ENCODE data around the gene LCORL.
"Not testable (repeated sequence)": the region's sequence is repeated elsewhere in the genome, so short reads cannot be mapped to it uniquely, and the experiment has no call there.

LCORL gene

DNA sequence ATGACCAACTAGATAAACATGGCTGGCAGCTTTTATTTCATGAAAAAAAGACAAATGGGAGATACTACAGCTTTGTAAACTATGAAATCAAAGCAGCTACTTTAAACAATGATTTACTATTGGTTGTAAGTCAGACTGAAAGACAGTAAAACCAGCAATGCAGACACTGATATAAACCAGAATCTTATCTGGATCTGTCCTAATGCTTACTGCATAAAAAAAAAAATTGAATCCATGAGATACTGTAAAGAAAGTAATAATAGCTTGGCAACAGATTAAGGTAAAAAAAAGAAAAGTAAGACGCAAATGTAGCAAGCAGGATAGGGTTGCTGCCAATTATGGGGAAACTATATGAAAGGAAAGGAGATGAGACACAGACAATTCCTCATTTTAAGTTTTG, 7.3 kb downstream of the LCORL start:
- DNase-seq, result no peak

DNA sequence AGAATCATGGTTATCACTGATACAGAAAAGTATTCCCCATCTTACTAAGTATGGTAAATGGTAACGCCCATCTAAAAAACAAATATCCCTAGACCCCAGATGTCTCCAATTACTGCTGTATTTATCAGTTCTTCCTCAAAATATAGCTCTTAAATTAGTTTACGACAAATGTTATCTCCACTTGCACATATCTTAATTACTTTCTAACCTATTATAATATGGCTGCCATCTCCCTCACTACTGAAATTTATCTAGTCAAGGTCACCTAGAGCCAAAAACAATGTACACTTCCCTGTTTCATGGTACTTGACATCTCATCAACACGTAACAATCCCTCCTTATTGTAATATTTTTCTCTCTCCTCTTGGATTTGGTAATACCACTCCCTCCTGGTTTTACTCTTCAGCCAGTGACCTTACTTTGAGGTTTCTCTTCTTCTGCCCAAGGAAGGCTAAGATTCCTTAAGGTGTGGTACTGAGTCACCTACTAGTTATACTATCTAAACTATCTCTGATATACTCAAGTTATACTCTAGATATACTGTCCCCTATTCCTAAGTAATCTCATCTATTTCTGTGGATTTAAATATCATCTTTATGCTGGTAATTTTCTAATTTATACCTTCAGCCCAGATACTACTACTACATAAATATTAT, 8.6 kb downstream of the LCORL start:
- no peak for DNase-seq

DNA sequence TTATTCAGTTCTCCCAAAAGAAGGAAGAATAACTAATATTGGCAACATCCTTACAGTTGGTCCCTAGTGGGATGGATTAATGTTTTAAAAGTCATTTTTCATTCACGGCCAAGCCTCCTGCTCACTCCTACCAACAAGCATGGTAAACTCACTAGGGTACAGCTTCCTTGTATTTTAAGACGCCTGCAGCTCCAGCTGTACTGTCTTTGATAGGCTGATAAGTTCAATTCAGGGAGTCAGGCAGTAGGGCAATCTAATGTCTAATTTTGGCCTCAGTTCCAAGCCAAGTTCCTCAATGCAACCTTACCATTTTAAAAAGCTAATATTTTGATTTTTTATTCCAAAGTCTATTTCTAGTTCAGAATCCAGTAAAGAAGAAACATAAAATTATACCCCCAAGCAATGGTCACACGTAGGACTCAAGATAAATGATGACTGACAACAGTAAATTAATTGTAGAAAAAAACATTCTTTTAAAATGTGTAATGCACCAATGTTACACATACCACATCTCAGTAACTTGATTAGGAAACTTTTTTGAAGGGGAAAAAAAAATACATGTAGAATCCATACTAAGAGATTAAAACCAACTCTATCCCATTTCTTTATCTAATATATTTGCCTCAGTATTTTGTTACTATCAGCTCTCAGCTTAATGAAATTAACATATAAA, 9.3 kb downstream of the LCORL start:
- DNase-seq, result no peak

DNA sequence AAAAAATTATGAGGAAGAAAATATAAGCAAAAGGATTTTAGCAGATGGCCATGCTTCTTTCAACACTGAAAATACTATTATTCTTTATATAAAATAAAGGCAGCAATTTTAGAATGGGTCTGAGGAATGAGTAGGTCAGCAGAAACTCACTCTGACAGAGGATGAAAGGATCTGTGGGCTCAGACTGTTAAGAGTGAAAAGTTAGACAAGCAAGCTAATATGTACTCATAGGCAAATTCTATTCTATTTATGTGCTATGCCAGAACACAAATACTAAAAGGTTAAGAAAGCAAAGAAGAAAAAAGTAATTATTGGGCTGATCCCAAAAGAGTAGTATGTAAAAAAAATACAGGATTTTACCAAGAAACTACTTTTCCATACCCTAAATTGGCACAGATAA, 13.9 kb downstream of the LCORL start:
- DNase-seq, result no peak

DNA sequence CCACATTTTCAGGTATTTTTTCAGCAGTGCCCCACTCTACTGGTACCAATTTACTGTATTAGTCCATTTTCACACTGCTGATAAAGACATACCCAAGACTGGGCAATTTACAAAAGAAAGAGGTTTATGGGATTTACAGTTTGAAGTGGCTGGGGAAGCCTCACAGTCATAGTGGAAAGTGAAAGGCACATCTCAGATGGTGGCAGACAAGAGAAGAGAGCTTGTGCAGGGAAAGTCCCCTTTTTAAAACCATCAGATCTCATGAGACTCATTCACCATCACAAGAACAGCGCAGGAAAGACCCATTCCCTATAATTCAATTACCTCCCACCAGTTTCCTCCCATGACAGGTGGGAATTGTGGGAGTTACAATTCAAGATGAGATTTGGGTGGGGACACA, 15.1 kb downstream of the LCORL start:
- DNase-seq, result not testable (repeated sequence)

DNA sequence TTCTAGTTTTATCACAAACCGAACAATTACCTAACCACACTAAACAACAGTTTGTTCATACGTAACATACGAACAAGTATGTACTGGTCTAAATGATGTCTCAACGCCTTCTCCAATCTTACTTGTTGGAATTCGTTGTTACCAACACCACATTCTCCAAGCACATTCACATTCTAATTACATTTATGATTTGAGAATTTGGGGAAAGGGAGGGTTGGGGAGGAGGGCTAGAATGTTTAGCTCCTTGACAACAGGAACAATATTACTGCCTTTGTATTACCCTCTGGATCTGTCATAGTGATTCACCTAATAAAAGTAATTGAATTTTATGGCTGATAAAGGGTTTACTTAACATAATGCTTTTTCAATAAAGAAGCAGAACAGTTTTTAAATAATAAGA, 24.4 kb downstream of the LCORL start:
- no peak for DNase-seq

DNA sequence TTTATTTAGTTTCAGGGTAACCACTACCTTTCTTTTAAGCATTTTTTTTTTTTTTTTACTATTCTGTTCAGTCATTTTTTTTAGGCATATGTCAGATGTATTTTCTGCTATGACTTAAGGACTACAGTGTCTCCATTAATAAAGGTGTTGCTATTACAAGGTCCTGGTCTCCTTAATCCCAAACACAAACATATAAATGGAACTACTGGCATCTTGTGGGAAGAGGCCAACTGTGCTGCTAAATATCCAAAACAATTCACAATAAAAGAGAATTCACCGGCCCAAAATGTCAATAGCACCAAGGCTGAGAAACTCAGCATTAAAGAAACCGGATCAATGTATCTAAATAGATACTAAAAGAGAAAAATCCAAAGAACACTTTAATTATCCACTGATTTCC, 26.4 kb downstream of the LCORL start:
- no peak for DNase-seq

DNA sequence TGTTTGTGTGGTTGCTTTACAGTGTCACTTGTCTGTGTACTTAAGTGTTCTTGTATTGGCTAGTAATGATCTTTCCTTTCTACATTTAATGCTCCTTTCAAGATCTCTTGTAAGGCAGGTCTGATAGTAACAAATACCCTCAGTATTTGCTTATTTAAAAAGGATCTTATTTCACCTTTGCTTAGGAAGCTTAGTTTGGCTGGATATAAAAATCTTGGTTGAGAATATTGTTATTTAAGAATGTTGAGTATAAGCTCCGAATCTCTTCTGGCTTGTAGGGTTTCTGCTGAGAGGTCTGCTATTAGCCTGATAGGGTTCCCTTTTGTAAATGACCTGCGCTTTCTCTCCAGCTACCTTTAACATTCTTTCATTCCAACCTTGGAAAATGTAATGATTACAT, 35.7 kb downstream of the LCORL start:
- DNase-seq, result no peak

DNA sequence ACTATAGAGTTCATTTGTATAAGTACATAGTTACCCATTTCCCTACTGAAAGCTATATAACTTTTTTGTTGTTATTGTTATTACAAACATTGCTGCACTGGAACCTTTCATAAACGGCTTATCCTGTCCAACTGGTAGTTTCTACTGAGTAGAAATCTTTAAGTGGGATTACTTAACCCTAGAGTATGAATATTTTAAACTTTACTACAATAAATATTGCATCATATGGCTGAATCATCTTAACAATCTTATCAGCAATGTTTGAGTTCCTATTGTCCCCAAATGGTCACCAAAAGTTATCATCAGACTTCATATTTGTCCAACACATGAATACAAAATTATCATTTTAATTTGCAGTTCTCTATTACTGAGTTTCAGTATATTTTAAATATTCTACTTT, 40.5 kb downstream of the LCORL start:
- no peak for DNase-seq

DNA sequence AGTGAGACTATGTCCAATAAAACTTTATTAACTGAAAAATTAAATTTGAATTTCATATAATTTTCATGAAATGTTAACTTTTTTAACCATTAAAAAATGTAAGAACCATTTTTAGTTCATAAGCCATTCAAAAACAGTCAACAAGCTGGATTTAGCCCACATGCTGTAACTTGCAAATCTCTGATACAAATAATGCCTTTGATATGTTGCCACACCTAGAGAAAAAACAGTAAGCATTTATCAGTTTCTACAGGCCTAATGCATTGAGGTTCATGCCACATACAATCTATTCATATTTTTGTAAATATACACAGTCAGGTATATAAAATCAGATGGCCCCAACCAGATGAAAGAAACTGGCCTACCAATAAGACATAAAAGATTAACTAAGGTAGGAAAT, 52.8 kb downstream of the LCORL start:
- DNase-seq, result no peak

DNA sequence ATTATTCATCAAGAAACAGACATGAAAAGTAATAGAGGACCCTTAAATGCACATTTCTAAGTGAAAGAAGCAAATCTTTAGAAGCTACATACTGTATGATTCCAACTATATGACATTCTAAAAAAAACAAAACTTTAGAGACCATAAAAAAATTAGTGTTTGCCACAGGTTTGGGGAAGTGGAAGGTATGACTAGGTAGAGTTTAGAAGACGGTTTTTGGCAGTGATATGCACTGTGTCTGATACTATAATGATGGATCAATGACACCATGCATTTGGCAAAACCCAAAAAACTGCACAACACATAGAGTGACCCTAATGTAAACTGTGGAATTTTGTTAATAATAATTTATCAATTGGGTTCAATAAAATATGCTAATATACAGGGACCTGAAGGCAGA, 54.5 kb downstream of the LCORL start:
- DNase-seq, result no peak

DNA sequence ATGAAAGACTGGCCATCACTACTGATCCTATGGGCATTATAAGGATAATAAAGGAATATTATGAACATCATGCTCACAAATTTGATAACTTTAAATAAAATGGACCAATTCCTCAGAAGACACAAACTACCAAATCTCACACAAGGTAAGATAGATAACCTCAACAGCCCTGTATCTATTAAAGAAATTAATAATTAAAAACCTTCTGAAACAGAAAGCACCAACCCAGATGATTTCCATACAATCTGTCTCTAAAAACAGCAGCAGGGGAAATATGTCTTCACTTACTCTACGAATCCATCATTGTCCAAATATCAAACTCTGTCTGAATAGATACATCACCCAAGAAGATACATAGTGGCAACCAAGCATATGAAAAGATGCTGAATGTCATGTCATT, 55.2 kb downstream of the LCORL start:
- no peak for DNase-seq

DNA sequence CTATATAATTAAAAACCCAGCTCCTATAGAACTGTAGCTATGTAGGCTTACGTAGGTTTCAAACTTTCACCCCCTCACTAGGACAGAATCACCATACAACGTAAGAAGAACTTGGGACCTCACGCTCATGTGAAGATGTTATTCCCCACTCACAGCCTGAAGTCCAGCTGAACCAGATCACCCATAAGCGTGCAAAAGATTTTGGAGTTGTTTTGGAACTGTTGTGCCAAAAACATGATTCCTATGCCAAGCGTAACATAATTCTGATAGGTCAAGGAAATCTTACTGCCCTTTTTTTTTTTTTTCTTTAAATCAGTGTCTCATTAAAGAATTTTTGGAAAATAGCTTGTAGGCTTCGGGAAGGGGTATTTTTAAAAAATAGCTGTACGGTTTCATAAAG, 57.0 kb downstream of the LCORL start:
- no peak for DNase-seq

DNA sequence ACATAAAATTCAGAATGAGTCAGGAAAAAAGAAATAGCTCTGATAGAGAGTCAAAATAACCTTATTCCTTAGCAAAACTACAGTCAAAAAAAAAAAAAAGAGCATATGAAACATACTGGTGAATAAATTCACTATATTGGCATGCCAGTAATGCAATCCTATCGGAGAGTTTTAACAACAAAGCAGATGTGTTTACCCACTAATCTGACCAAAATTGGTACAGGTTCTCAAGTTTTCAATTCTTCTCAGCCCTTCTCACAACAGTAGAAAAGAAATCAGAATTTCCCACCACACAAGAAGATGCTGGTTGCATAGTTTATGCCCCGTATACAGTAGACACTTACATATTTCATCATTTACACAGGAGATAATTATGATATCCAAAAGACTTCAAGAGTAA, 59.4 kb downstream of the LCORL start:
- DNase-seq, result no peak

DNA sequence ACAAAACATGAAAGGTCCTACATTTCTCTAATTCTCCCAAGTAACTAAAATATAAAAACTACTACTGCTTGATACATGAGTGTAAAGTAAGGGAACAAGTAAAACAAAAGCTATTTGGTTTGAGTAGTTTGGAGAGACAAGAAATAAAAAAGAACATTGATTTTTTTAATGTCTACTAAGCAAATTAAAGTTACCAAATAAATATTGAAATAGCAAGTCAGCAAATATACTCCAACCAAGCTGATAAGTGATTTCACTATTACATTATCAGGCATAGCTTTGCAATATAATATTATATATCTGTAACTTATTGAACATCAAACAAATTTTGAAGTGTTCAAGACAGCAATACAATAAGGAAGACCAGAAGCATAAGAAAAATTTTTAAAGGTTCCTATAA, 60.3 kb downstream of the LCORL start:
- no peak for DNase-seq

DNA sequence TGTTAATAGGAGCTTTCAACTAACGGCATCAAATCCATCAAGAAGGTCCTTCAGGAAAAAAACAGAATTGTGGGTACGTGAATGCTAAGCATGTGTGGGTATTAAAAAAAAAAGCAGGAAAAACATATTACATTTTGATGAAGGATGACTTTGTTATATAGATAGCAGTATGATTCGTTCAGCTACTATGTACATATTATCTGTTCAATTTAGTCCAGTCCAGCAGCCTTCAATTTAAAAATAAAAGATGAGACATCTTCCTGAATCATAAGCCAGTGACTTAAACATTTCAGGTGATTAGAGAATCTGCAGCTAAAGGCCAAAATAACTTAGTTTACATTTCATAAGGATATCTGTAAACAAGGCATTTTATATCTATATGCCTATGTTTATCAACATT, 63.4 kb downstream of the LCORL start:
- no peak for DNase-seq

DNA sequence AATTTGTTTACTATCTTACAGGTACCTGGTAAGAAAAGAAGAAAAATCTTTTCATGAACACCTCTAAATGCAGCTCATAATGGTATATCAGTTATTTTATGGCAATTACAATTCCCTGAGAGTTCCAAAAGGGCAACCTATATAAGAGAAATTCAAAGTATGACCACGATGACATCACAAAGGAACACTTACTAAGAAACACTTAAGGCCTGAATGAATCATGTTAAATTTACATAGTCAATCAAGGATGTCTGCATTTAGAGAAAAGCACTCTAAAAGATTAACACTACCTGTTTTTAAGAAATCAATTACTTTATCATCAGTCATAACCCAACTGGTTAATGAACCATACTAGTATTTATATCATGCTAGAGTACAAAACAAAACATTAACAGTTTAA, 63.9 kb downstream of the LCORL start:
- no peak for DNase-seq

DNA sequence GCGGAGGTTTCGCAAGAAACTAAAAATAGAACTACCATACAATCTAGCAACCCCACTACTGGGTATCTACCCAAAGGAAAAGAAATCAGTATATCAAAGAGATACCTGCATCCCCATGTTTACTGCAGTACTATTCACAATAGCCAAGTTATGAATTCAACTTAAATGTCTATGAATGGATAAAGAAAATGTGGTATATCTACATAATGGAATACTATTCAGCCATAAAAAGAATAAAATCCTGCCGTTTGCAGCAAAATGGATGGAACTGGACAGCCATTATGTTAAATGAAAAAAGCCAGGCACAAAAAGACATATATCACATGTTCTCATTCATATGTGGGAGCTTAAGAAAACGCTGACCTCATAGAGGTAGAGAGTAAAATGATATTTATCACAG, 65.3 kb downstream of the LCORL start:
- DNase-seq, result no peak

DNA sequence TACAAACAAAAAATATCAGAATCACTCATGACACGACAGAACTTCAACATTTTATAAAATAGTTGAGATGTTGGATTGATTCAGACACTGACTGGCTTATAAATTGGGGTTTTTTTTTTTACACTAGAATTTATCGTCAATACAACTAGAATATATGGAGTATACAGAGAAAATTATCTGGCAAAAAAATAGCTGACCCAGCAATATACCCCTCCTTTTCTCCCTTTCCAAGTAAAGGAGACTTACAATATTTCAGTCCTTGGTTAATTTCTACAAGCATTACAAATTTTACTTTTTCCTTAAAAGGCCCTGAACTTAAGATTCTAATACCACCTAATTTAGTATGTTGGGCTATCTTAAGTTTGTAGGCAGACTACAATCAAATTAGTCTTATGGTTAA, 76.3 kb downstream of the LCORL start:
- DNase-seq, result no peak

DNA sequence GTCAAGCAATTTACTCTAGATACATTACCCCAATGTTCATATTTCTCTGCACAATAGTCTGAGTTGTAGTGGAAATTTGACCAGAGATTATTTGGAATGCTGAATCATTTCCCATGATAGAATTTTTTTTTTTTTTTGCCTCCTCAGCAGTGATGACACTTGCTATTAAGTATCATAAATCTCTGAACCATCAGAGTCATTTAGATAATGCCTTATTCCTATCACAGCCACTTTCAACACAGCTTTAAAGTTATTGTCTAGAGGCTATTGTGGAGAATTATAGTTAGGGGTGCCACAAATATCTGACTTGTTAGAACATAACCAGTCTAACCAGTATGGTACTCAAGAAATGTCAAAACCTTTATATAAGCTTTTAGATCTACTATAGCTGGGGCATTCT, 79.8 kb downstream of the LCORL start:
- no peak for DNase-seq

DNA sequence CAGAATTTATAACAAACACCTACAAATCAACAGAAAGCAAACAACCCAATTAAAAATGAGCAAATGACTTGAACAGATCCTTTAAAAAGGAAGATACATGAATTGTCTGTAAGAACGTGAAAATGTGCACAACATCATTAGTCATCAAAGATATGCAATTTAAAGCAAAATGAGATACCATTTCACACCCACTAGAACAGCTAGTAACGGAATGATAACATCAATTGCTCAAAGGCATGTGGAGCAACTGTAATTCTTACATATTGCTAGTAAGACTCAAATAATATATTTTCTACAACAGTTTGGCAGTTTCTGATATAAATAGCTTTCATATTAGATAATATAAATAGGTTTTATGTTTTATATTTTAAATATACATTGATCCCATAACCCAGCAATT, 82.5 kb downstream of the LCORL start:
- DNase-seq, result no peak

DNA sequence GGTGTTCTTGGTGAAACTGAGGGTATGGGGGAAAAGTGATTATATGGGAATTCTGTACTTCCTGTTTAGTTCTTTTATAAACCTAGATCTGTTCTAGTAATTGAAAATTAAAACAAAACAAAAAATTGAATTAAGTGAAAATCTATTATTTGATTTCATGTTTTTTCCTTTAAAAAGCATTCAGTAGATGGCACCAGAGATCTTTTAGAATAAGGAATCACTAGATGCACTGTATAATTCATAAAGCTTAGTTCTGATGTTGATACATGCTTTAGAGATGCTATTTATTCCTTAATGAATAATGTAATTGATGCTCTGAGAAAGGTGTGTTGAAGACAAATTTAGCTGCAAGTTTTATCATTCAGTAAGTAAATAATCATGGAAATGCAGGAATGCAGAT, 87.3 kb downstream of the LCORL start:
- DNase-seq, result no peak

DNA sequence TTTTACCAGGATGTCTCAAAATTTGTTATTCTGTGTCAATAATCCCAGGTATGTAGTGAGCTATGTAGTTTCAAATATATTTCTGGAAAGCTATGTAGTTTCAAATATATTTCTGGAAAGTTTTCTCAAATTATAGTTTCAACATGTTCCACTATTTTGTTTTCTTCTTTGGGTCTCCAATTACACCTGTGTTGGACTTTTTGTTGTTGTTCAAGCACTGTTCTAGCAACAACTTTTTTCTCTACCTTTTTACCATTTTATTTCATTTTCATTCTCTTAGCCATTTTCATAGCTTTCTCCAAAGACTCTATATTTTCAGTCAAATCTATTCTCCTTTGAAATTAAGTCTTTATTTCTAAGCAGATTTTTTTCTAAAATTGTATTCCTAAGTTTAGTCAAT, 88.4 kb downstream of the LCORL start:
- no peak for DNase-seq

DNA sequence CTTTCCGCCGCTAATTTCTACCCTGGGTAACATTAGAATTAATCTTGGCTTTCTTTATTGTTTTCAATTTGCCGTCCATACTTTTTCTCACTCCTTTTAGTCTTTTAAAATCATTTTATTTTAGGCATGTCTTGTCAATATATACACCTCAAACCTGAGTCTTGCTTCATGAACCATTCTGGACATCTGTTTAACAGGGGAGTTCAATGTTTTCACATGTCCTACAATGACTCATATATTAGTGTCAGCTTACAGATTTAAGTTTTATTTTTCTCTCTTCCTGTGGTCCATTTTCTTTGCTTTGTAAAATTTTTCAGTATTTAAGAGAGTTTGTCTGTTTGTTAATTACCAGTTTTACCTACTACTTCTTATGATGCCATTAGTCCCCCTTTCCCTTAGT, 89.5 kb downstream of the LCORL start:
- DNase-seq, result no peak

DNA sequence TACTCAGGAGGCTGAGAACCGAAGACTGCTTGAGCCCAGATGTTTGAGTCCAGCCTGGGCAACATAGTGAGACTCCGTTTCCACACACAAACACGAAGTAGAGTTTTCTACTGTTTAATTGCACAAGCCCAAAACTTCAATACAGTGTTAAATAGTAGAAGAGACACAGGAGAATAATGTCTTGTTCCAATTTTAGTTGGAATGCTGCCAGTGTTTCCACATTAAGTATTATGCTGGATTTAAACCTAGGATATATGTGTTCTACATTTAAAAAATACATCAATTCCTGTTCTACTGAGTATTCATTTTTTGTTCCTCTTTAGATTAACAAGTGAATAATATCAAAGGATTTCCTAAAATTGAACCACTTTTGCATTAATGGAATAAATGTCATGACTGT, 91.3 kb downstream of the LCORL start:
- DNase-seq, result no peak
